ENCODE results near the gene DHPS. TPM values are rescaled to one million over a fixed set of nuclear protein-coding genes. Genes with fewer than 3 reads are reported as not detected.
A peak's percentile ranks its signal among the peaks of the same experiment; 100 is the strongest.

DHPS gene
- total RNA-seq, 1 donor from 2014 or later, result 79.4 TPM

GRCh38 chr19:12639901-12640613 lies 41.6 kb downstream of the DHPS start:
- no peaks in the 10 kb centered on the region for H3K9me3 Mint-ChIP-seq

GRCh38 chr19:12638611-12639182 lies 43.0 kb downstream of the DHPS start:
- no peak for DNase-seq (ENCODE audit: extremely low spot score, unreplicated experiment)
- Mint-ChIP-seq H3K27me3 (peaks cover 4% of the 10 kb centered on the region), H3K9me3 (no peaks in the 10 kb centered on the region), H3K4me3 (no peak overlapping the region), H3K27ac (no peak overlapping the region), H3K36me3 (no peaks in the 10 kb centered on the region), H3K4me1 (ENCODE audit: unreplicated experiment) (peaks cover 5% of the 10 kb centered on the region)
- TF ChIP-seq CTCF (conservative IDR thresholded peaks at IDR 0.05), result no peak

More at GRCh38 chr19:12639901-12640613, 41.6 kb downstream of the DHPS start:
- peak overlapping the region; percentile 59 for H3K27ac Mint-ChIP-seq
- no peak for DNase-seq (ENCODE audit: extremely low spot score, unreplicated experiment)
- TF ChIP-seq CTCF (conservative IDR thresholded peaks at IDR 0.05), result peak; percentile 85
- H3K4me3 Mint-ChIP-seq, result peak overlapping the region; percentile 81
- peaks cover 5% of the 10 kb centered on the region for H3K4me1 Mint-ChIP-seq (ENCODE audit: unreplicated experiment)
- H3K27me3 Mint-ChIP-seq, result peaks cover 4% of the 10 kb centered on the region
- no peaks in the 10 kb centered on the region for H3K36me3 Mint-ChIP-seq

- Mint-ChIP-seq H3K4me3 (no peak overlapping the region), H3K27ac (no peak overlapping the region), H3K4me1 (ENCODE audit: unreplicated experiment) (peaks cover 5% of the 10 kb centered on the region), H3K36me3 (peaks cover 6% of the 10 kb centered on the region), H3K9me3 (no peaks in the 10 kb centered on the region), H3K27me3 (peaks cover 4% of the 10 kb centered on the region)
- DNase-seq (ENCODE audit: extremely low spot score, unreplicated experiment), result no peak
- TF ChIP-seq CTCF (conservative IDR thresholded peaks at IDR 0.05), result no peak
Observed at GRCh38 chr19:12636631-12637030, 45.0 kb downstream of the DHPS start.

- Mint-ChIP-seq H3K4me3 (no peak overlapping the region), H3K27me3 (no peaks in the 10 kb centered on the region), H3K9me3 (peaks cover 16% of the 10 kb centered on the region), H3K27ac (no peak overlapping the region), H3K36me3 (peaks cover 42% of the 10 kb centered on the region), H3K4me1 (ENCODE audit: unreplicated experiment) (no peaks in the 10 kb centered on the region)
- no peak for DNase-seq (ENCODE audit: extremely low spot score, unreplicated experiment)
- TF ChIP-seq CTCF (conservative IDR thresholded peaks at IDR 0.05), result no peak
Observed at GRCh38 chr19:12629215-12629614, 52.5 kb downstream of the DHPS start.

- no peak overlapping the region for H3K4me3 Mint-ChIP-seq
- peaks cover 43% of the 10 kb centered on the region for H3K36me3 Mint-ChIP-seq
- H3K4me1 Mint-ChIP-seq (ENCODE audit: unreplicated experiment), result no peaks in the 10 kb centered on the region
- no peak for TF ChIP-seq CTCF (conservative IDR thresholded peaks at IDR 0.05)
- H3K9me3 Mint-ChIP-seq, result peaks cover 16% of the 10 kb centered on the region
- DNase-seq (ENCODE audit: extremely low spot score, unreplicated experiment), result no peak
- no peaks in the 10 kb centered on the region for H3K27me3 Mint-ChIP-seq
- H3K27ac Mint-ChIP-seq, result no peak overlapping the region
Observed at GRCh38 chr19:12628040-12629022, 53.3 kb downstream of the DHPS start.

All from type B pancreatic cell (in vitro differentiated cells).